GM19043 (cell line): ENCODE results near the gene CIAPIN1.

ENCODE experiments used
- ATAC-seq: cut with Tn5 transposase; IDR thresholded peaks from one replicate; pipeline ENCODE4 v1.9.1; 2021; ENCODE audit warnings: low read depth; ENCODE audit not compliant: unreplicated experiment

The CIAPIN1 gene

GRCh38 chr16:57384248-57385070, 62.7 kb downstream of the CIAPIN1 start:
- no peak for ATAC-seq

GRCh38 chr16:57383276-57384247, 63.6 kb downstream of the CIAPIN1 start:
- ATAC-seq, result no peak

- ATAC-seq, result no peak
Observed at GRCh38 chr16:57382535-57383275, 64.5 kb downstream of the CIAPIN1 start.

- ATAC-seq, result no peak
Observed at GRCh38 chr16:57381791-57382534, 65.2 kb downstream of the CIAPIN1 start.

GRCh38 chr16:57380671-57381462, 66.3 kb downstream of the CIAPIN1 start:
- no peak for ATAC-seq

GRCh38 chr16:57379579-57379978, 67.6 kb downstream of the CIAPIN1 start:
- ATAC-seq, result no peak
